ENCODE measurements around the gene MAGED2. TPM values are rescaled to one million over a fixed set of nuclear protein-coding genes. Genes with fewer than 3 reads are reported as not detected.
"Not testable (repeated sequence)": the region's sequence is repeated elsewhere in the genome, so short reads cannot be mapped to it uniquely, and the experiment has no call there.

MAGED2 gene
- total RNA-seq, result 10 to 100 TPM; 46.3 to 54.2 TPM

- ChIA-PET CTCF (no interaction called here), POLR2A (no interaction called here)
- Mint-ChIP-seq H3K27ac (peak within 1 kb of the TSS; percentile 96), H3K4me3 (peak within 1 kb of the TSS; percentile 91), H3K9me3 (no peaks in the 10 kb centered on the region), H3K27me3 (peaks cover 18% of the 10 kb centered on the region), H3K36me3 (ENCODE audit: low read depth) (peaks cover 13% of the 10 kb centered on the region), H3K4me1 (peaks cover 29% of the 10 kb centered on the region)
- peak; percentile 12 for DNase-seq
Measured at GRCh38 chrX:54807524-54808108, at the start of gene MAGED2. Gene MAGED2, plus strand, starts transcription at chrX:54807745. Its CDS starts 1,587 bp downstream, at chrX:54809332.

DNA sequence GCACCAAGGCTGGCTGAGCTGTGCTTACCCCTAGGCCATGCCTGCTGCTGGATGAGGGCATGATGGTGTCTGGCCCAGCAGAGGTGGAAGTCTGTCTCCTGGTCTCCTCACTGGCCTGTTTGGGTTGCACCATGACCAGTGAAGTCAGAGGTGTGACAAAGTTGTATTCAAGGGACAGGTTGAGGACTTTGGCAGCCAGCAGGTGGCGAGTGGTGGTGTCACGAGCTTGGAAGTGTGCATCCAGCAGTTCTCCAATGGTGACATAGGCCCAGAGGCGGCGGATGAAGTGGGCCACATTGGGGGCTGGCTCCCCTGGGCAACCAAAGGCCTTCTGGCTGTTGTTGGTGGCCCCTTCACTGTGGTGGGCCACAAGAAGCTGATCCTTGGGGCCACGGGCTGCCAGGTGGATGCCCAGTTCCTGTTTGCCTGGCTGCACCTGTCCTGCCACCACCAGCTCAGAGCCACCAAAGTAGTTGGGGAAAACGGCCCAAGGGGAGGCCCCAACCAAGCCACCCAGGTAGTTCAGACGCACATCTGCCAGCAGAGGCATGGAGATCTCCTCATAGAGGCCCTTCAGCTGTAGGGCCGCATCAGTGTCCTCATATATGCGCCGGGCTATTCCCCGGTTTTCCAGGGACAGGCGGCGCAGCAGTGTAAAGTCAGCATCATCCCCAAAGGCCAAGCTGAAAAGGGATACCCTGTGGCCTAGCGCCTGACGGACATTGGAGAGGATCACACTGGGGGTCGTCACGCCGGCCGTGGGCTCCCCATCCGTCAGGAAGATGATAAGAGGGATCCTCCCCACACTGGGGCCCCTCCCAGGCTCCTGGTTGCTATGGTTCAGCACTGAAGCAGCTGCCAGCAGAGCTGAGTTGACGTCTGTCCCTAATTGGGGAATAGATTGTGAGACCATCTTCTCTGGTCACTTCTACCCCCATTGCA lies 49.2 kb upstream of the MAGED2 start:
- no peaks in the 10 kb centered on the region for H3K4me1 Mint-ChIP-seq
- no peaks in the 10 kb centered on the region for H3K9me3 Mint-ChIP-seq
- ChIA-PET POLR2A (no interaction called here), CTCF (no interaction called here)
- no peaks in the 10 kb centered on the region for H3K27me3 Mint-ChIP-seq
- no peak overlapping the region for H3K4me3 Mint-ChIP-seq
- DNase-seq, result no peak
- no peaks in the 10 kb centered on the region for H3K36me3 Mint-ChIP-seq (ENCODE audit: low read depth)
- no peak overlapping the region for H3K27ac Mint-ChIP-seq

DNA sequence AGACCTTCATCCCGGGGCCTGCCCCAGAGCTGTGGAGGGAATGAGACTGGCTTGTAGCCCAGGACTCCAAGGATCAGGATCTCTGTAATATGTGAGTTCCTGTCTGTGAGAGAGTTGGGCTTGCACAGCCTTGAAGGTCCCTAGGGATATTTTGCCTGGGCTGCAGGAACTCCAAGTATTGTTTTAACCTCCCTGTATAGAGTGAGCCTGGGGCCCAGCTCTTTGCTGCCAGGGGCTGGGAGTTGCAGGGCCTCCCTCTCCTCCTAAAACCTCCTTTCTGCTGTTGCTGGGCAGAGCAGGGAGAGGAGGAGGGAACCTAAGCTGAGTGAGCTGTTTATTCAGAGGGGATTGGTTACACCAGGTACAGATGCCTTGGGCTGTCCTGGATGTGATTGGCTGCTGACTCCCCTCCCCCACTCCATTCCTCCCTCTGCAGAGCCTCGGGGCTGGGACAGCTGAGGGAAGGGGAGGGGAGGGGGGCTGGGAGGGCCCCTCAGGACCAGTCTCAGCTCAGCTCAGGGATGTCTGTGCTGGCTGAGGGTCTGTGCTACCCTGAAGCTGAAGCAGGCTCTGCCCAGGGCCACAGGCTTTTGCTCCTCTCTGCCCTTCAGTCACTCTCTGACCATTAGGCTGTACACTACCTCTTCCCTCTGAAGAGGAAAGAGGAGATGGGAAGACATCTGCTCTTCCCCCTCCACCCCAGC lies 33.0 kb upstream of the MAGED2 start:
- H3K9me3 Mint-ChIP-seq; H3K4me3 Mint-ChIP-seq; CTCF ChIA-PET; DNase-seq; H3K27me3 Mint-ChIP-seq; H3K27ac Mint-ChIP-seq; POLR2A ChIA-PET; H3K36me3 Mint-ChIP-seq (ENCODE audit: low read depth): not testable (repeated sequence)
- peaks cover 10% of the 10 kb centered on the region for H3K4me1 Mint-ChIP-seq

DNA sequence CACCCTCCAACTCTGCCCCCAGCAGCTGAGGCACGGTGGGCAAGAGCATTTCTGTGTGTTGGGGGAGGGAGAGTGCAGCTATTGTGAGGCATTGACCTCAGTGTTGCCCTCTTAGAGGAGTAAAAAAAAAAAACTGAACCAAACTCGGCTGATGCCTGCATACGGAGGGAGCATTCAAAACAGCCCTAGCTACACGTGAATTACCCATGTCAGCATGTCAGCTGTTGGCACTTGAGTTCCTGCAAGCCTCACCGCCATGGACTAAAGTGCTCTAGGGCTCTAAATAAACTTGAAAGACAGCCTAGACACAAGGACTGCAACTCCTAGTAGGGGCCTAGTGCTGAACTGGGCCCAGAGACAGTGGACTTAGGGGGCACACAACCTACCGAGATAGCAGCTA lies 31.5 kb upstream of the MAGED2 start:
- Mint-ChIP-seq H3K27me3 (peaks cover 2% of the 10 kb centered on the region), H3K36me3 (ENCODE audit: low read depth) (no peaks in the 10 kb centered on the region), H3K9me3 (no peaks in the 10 kb centered on the region), H3K4me1 (peaks cover 10% of the 10 kb centered on the region), H3K4me3 (no peak overlapping the region), H3K27ac (peak overlapping the region; percentile 31)
- POLR2A ChIA-PET, result no interaction called here
- CTCF ChIA-PET, result no interaction called here
- no peak for DNase-seq

DNA sequence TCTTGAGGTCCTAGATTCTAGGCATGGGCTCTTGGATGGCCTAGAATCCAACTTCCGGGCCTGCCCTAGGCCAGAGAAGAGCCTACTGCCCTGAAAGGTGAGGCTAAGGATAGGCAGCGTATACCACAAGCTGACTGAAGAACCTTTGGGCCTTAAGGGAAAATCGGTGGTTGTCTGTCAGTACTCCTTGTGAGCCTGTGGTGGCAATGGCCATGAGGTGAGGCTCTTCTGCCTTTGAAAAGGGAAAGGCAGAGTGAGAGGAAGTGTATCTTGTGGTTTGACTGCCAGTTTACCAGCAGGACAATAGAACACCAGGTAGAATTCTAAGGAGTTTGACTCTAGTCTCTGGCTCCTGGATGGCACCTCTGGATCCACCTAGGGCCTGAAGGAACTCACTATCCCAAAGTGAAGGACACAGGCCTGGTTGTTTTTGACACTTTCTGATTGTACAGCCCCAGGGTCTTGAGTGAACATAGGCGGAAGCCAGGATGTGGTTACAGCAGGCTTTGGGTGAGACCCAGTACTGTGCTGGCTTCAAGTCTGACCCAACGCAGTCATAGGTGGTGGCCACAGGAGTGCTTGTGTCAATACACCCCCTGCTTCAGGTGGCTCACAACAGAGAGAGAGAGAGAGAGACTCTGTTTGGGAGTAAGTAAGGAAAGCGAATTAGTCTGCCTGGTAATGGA lies 30.4 kb upstream of the MAGED2 start:
- no peak for DNase-seq
- Mint-ChIP-seq H3K36me3 (ENCODE audit: low read depth) (no peaks in the 10 kb centered on the region), H3K27ac (peak overlapping the region; percentile 46), H3K27me3 (peaks cover 2% of the 10 kb centered on the region), H3K4me1 (peaks cover 10% of the 10 kb centered on the region), H3K4me3 (no peak overlapping the region), H3K9me3 (no peaks in the 10 kb centered on the region)
- ChIA-PET POLR2A (no interaction called here), CTCF (no interaction called here)

GRCh38 chrX:54785901-54786300 lies 21.6 kb upstream of the MAGED2 start:
- no peak for DNase-seq
- Mint-ChIP-seq H3K36me3 (ENCODE audit: low read depth) (no peaks in the 10 kb centered on the region), H3K4me3 (no peak overlapping the region), H3K27ac (no peak overlapping the region), H3K27me3 (no peaks in the 10 kb centered on the region), H3K9me3 (no peaks in the 10 kb centered on the region), H3K4me1 (no peaks in the 10 kb centered on the region)
- CTCF ChIA-PET, result no interaction called here
- POLR2A ChIA-PET, result no interaction called here

- no peaks in the 10 kb centered on the region for H3K4me1 Mint-ChIP-seq
- H3K36me3 Mint-ChIP-seq (ENCODE audit: low read depth), result no peaks in the 10 kb centered on the region
- H3K27me3 Mint-ChIP-seq, result no peaks in the 10 kb centered on the region
- ChIA-PET POLR2A (no interaction called here), CTCF (no interaction called here)
- H3K27ac Mint-ChIP-seq, result no peak overlapping the region
- H3K4me3 Mint-ChIP-seq, result no peak overlapping the region
- DNase-seq, result peak; percentile 35
- H3K9me3 Mint-ChIP-seq, result no peaks in the 10 kb centered on the region
Measured at GRCh38 chrX:54786967-54787366, 20.6 kb upstream of the MAGED2 start.

DNA sequence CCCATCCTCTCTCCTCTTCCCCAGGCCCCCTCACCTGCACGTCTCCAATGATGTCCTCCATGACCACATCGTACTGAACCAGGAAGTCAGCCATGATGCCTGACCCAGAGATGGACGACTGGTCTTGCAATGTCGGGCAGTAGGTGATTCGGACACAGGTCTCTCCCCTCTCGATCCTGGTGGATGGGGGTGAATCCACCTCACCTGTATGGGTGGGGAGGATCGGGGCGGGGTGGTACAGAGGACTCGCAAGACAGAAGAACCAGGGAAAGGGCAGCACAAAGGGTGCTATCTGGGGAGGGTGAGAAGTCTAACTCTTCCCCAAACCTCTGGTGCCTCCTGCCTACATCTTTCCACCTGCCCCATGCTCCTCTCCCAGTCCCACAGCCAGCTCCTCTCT lies 19.1 kb upstream of the MAGED2 start:
- H3K9me3 Mint-ChIP-seq, result no peaks in the 10 kb centered on the region
- ChIA-PET CTCF (no interaction called here), POLR2A (no interaction called here)
- no peak overlapping the region for H3K4me3 Mint-ChIP-seq
- H3K27ac Mint-ChIP-seq, result no peak overlapping the region
- no peaks in the 10 kb centered on the region for H3K27me3 Mint-ChIP-seq
- no peak for DNase-seq
- no peaks in the 10 kb centered on the region for H3K4me1 Mint-ChIP-seq
- H3K36me3 Mint-ChIP-seq (ENCODE audit: low read depth), result no peaks in the 10 kb centered on the region

- H3K4me1 Mint-ChIP-seq; H3K36me3 Mint-ChIP-seq (ENCODE audit: low read depth); CTCF ChIA-PET; H3K9me3 Mint-ChIP-seq; H3K27ac Mint-ChIP-seq; DNase-seq; POLR2A ChIA-PET; H3K4me3 Mint-ChIP-seq; H3K27me3 Mint-ChIP-seq: not testable (repeated sequence)
Measured at GRCh38 chrX:54789405-54789804, 18.1 kb upstream of the MAGED2 start.

DNA sequence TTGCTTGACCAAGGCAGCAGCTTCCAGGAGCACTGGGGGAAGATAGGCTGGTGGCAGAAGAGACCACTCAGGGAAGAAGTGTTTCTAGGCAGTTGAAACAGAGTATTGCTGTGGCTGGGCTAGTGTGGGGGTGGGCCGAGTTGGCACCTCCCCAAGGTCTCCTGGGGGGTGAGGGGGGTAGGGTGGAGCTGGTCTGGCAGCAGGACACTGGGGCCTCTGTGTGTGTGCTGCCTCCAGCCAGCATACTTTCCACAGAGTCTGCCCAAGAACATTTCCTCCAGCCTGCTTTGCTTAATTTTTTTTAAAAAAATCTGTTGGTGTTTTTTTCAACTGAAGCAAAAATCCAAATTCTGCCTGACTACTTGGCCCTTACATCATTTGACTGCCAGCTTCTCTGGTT lies 13.5 kb upstream of the MAGED2 start:
- H3K4me1 Mint-ChIP-seq, result no peaks in the 10 kb centered on the region
- H3K27me3 Mint-ChIP-seq, result no peaks in the 10 kb centered on the region
- no peak overlapping the region for H3K4me3 Mint-ChIP-seq
- CTCF ChIA-PET, result no interaction called here
- no peak overlapping the region for H3K27ac Mint-ChIP-seq
- no peaks in the 10 kb centered on the region for H3K9me3 Mint-ChIP-seq
- POLR2A ChIA-PET, result no interaction called here
- no peaks in the 10 kb centered on the region for H3K36me3 Mint-ChIP-seq (ENCODE audit: low read depth)
- DNase-seq, result no peak

- H3K4me1 Mint-ChIP-seq, result no peaks in the 10 kb centered on the region
- ChIA-PET POLR2A (no interaction called here), CTCF (no interaction called here)
Measured at GRCh38 chrX:54794795-54795194, 12.8 kb upstream of the MAGED2 start.

DNA sequence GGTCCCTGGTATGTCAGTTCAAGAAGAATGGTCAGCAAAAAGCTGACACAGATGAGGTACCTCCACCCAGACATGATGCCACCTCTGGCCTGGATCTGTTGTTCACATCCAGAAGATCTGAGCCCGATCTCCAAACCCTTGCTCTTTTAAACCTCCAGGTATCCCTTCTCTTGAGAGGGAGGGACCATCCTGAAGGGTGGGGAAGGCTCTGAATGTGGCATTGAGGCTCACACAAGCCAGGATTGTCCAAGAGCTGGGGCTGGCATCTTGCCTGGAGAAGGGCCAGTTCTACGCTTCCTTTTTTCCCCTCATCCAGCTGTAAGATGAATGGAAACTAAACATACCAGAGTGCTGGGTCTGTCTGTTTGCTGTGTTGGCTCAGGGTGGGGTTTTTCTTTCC lies 9.4 kb upstream of the MAGED2 start, which contains the start of gene ITIH6:
TSS of gene ITIH6 (minus strand) at position 119 of the 400 bp plus-strand sequence. CDS start at position 74, 45 bp downstream.
- no peak within 1 kb of the TSS for H3K4me3 Mint-ChIP-seq
- H3K27me3 Mint-ChIP-seq, result peaks cover 2% of the 10 kb centered on the region
- no peak within 1 kb of the TSS for H3K27ac Mint-ChIP-seq
- no peaks in the 10 kb centered on the region for H3K36me3 Mint-ChIP-seq (ENCODE audit: low read depth)
- no peaks in the 10 kb centered on the region for H3K9me3 Mint-ChIP-seq
- no peaks in the 10 kb centered on the region for H3K4me1 Mint-ChIP-seq
- DNase-seq, result no peak
- CTCF ChIA-PET, result no interaction called here
- POLR2A ChIA-PET, result no interaction called here

More at GRCh38 chrX:54794795-54795194, 12.8 kb upstream of the MAGED2 start:
- Mint-ChIP-seq H3K9me3 (no peaks in the 10 kb centered on the region), H3K27ac (no peak overlapping the region), H3K27me3 (peaks cover 2% of the 10 kb centered on the region), H3K36me3 (ENCODE audit: low read depth) (no peaks in the 10 kb centered on the region), H3K4me3 (no peak overlapping the region)
- DNase-seq, result no peak

- Mint-ChIP-seq H3K36me3 (ENCODE audit: low read depth) (no peaks in the 10 kb centered on the region), H3K27ac (no peak overlapping the region), H3K27me3 (peaks cover 2% of the 10 kb centered on the region), H3K9me3 (no peaks in the 10 kb centered on the region), H3K4me3 (no peak overlapping the region), H3K4me1 (no peaks in the 10 kb centered on the region)
- no peak for DNase-seq
- CTCF ChIA-PET, result no interaction called here
- POLR2A ChIA-PET, result no interaction called here
Measured at GRCh38 chrX:54799046-54799445, 8.5 kb upstream of the MAGED2 start.
